Activated CD4-positive, alpha-beta T cell treated with anti-CD3 and anti-CD28 coated beads for 36 hours (primary cell): ENCODE data around the gene ARPC1B. TPM values are rescaled to one million over a fixed set of nuclear protein-coding genes. Genes with fewer than 3 reads are reported as not detected.
"Not testable (repeated sequence)": the region's sequence is repeated elsewhere in the genome, so short reads cannot be mapped to it uniquely, and the experiment has no call there.

Experiments used
- ATAC-seq: fragments of 200-7000 bp; cut with Tn5 transposase; one replicate; pipeline ENCODE4 v1.10.0; 2021; ENCODE audit warnings: mild to moderate bottlenecking, moderate library complexity
- CTCF ChIA-PET: fragments of 350-600 bp; sonication (Branson Sonifier 250); formaldehyde crosslinking; loops from one replicate; lab custom pipeline; 2021; ENCODE audit warnings: antibody characterized with exemption; lab: Charles Lee
- POLR2A ChIA-PET: fragments of 350-600 bp; sonication (Branson Sonifier 250); formaldehyde crosslinking; loops from one replicate; lab custom pipeline; 2021; ENCODE audit warnings: antibody characterized with exemption, inconsistent platforms; lab: Charles Lee
- DNase-seq: peaks from one replicate; pipeline ENCODE4 v3.0.0-alpha.2; 2020
- H3K27ac Mint-ChIP-seq: one replicate; pipeline ENCODE4 v1.8.0; 2021; ENCODE audit warnings: mixed read lengths
- H3K27me3 Mint-ChIP-seq: one replicate; pipeline ENCODE4 v1.8.0; 2021; ENCODE audit warnings: mixed read lengths
- H3K36me3 Mint-ChIP-seq: one replicate; pipeline ENCODE4 v1.8.0; 2021; ENCODE audit warnings: low read depth, mixed read lengths
- H3K4me1 Mint-ChIP-seq: one replicate; pipeline ENCODE4 v1.8.0; 2021; ENCODE audit warnings: mixed read lengths
- H3K4me3 Mint-ChIP-seq: one replicate; pipeline ENCODE4 v1.8.0; 2021; ENCODE audit warnings: mild to moderate bottlenecking, moderate library complexity, mixed read lengths
- H3K9me3 Mint-ChIP-seq: one replicate; pipeline ENCODE4 v1.8.0; 2021; ENCODE audit warnings: low read depth, mixed read lengths
- intact Hi-C, 2 experiments: fragments of 100-400 bp; cut with DNase I in 1 of 2; cut with micrococcal nuclease in 1 of 2; formaldehyde crosslinking; loops; one replicate each; pipeline versions ENCODE4 v1.14.2 to v1.15.1; 2022 to 2024; cut with DNase I, micrococcal nuclease
- total RNA-seq, 2 experiments: library from RNA; stranded (reverse); gene quantifications; one replicate each; pipeline ENCODE4 v1.2.3, GENCODE V29; 2021

ARPC1B gene
- total RNA-seq, 2 experiments from 2014 or later: 318 to 326 TPM

DNA sequence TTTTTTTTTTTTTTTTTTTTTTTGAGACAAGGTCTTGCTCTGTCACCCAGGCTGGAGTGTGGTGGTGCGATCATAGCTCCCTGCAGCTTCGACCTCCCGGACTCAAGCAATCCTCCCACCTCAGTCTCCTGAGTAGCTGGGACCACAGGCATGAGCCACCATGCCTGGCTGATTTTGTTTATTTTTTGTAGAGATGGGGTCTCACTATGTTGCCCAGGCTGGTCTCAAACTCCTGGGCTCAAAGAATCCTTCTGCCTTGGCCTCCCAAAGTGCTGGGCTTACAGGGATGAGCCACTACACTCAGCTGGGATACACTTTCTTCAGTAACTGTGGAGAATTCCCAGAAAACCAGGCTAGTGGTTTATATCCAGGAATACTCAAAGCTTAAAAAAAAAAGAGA lies 23.9 kb upstream of the ARPC1B start:
- POLR2A ChIA-PET: interaction anchor here (1.1 kb wide), 2 partner anchors 70 to 443 kb away, joined by 3 to 4 read pairs; no protein-coding TSS in a partner anchor

DNA sequence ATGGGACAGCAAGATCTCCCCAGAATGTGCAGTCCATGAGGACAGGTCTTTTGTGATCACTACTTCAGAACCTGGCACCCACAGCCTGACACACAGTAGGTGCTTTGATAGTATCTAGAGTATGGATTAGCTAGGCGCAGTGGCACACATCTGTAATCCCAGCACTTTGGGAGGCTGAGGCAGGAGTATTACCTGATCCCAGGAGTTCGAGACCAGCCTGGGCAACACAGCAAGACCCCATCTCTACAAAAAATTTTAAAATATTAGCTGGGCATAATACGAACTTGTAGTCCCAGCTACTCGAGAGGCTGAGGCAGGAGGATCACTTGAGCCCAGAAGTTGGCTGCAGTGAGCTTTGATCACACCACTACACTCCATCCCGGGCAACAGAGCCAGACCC lies 22.3 kb upstream of the ARPC1B start:
- no peaks in the 10 kb centered on the region for H3K27me3 Mint-ChIP-seq
- DNase-seq: no peak
- H3K4me3 Mint-ChIP-seq: no peak overlapping the region
- intact Hi-C loops: no loop called here
- ATAC-seq: no peak
- H3K4me1 Mint-ChIP-seq: no peaks in the 10 kb centered on the region
- ChIA-PET POLR2A (no interaction called here), CTCF (interaction anchor here (1.2 kb wide), 1 partner anchor 27 kb away, joined by 4 read pairs; no protein-coding TSS in a partner anchor)
- H3K27ac Mint-ChIP-seq: no peak overlapping the region
- H3K36me3 Mint-ChIP-seq: peaks cover 27% of the 10 kb centered on the region
- H3K9me3 Mint-ChIP-seq: no peaks in the 10 kb centered on the region

More for the DNA sequence above, 23.9 kb upstream of the ARPC1B start:
- H3K9me3 Mint-ChIP-seq, H3K27me3 Mint-ChIP-seq, H3K4me1 Mint-ChIP-seq, H3K4me3 Mint-ChIP-seq, DNase-seq, intact Hi-C loops, H3K27ac Mint-ChIP-seq, ATAC-seq: not testable (repeated sequence)
- peaks cover 28% of the 10 kb centered on the region for H3K36me3 Mint-ChIP-seq
- CTCF ChIA-PET: interaction anchor here (1.5 kb wide), 1 partner anchor 15 kb away, joined by 4 read pairs; no protein-coding TSS in a partner anchor

DNA sequence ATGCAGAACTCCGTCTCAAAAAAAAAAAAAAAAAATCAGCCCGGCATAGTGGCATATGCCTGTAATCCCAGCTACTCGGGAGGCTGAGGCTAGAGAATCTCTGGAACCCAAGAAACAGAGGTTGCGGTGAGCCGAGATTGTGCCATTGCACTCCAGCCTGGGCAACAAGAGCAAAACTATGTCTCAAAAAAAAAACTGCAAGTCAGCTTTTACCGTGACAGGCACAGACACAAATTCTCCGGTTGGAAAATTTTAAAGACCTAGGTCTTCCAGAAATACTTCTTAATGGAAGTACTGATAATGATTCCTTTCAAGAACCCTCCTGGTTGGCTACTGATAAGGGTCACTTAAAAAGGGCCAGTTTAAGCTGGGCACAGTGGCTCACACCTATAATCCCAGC lies 19.4 kb upstream of the ARPC1B start:
- Mint-ChIP-seq H3K27ac (no peak overlapping the region), H3K36me3 (peaks cover 34% of the 10 kb centered on the region), H3K4me3 (no peak overlapping the region), H3K9me3 (no peaks in the 10 kb centered on the region), H3K4me1 (no peaks in the 10 kb centered on the region), H3K27me3 (no peaks in the 10 kb centered on the region)
- intact Hi-C loops: no loop called here
- POLR2A ChIA-PET: interaction anchor here (0.7 kb wide), 1 partner anchor 7 kb away, joined by 3 read pairs; no protein-coding TSS in a partner anchor
- no peak for DNase-seq
- CTCF ChIA-PET: interaction anchor here (0.6 to 0.7 kb wide), 2 partner anchors 19 to 31 kb away, joined by 3 read pairs; no protein-coding TSS in a partner anchor
- ATAC-seq: no peak

- H3K4me3 Mint-ChIP-seq: no peak overlapping the region
- H3K36me3 Mint-ChIP-seq: peaks cover 40% of the 10 kb centered on the region
- ChIA-PET CTCF (interaction anchor here (0.6 kb wide), 1 partner anchor 89 kb away, joined by 3 read pairs; no protein-coding TSS in a partner anchor), POLR2A (no interaction called here)
- no peaks in the 10 kb centered on the region for H3K27me3 Mint-ChIP-seq
- no peaks in the 10 kb centered on the region for H3K9me3 Mint-ChIP-seq
- H3K27ac Mint-ChIP-seq: no peak overlapping the region
- intact Hi-C loops: no loop called here
- DNase-seq (no peak), ATAC-seq (no peak)
- H3K4me1 Mint-ChIP-seq: no peaks in the 10 kb centered on the region
These were observed 16.6 kb upstream of the ARPC1B start for GRCh38 chr7:99357701-99358490.

DNA sequence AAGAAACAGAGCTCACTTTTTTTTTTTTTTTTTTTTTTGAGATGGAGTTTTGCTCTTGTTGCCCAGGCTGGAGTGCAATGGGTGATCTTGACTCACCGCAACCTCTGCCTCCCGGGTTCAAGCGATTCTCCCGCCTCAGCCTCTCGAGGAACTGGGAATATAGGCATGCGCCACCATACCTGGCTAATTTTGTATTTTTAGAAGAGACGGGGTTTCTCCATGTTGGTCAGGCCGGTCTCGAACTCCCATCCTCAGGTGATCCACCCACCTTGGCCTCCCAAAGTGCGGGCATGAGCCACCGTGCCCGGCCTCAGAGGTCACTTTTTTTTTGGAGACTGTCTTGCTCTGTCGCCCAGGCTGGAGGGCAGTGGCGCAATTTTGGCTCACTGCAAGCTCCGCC lies 16.0 kb upstream of the ARPC1B start:
- H3K36me3 Mint-ChIP-seq: peaks cover 42% of the 10 kb centered on the region
- H3K27ac Mint-ChIP-seq: not testable (repeated sequence)

DNA sequence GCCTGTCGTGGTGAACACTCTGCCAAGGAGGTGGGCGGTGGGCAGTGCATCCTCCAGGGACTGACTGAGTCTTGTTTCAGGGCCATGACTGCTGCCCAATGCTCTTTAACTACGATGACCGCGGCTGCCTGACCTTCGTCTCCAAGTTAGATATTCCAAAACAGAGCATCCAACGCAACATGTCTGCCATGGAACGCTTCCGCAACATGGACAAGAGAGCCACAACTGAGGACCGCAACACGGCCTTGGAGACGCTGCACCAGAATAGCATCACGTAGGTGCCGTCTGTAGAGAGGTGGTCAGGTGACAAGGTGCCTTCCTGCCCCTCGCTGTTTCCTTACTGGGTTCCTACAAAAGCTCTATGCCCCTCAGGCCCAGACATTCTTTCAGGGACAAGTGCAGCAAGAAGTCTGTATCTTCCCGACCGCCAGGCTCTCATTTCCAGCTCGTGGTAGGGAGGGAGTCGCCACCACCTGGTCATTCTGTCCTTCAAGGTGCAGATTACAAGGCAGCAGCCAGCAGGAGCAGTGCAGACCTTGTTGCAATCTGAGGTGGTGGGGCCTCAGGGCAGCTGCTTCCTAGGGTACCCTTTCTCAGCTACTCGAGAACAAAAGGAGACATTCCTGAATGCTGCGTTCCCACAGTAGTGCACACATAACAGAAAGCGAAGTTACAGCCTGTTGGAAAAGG lies 14.9 kb upstream of the ARPC1B start:
- Mint-ChIP-seq H3K27ac (no peak overlapping the region), H3K4me1 (no peaks in the 10 kb centered on the region), H3K4me3 (no peak overlapping the region), H3K27me3 (no peaks in the 10 kb centered on the region), H3K9me3 (no peaks in the 10 kb centered on the region), H3K36me3 (peaks cover 41% of the 10 kb centered on the region)
- POLR2A ChIA-PET: no interaction called here
- DNase-seq: no peak
- intact Hi-C loops: no loop called here
- ATAC-seq: no peak
- CTCF ChIA-PET: interaction anchor here (0.6 to 0.8 kb wide), 3 partner anchors 9 to 56 kb away, joined by 3 to 5 read pairs (median 3); no protein-coding TSS in a partner anchor

More for the DNA sequence above, 16.0 kb upstream of the ARPC1B start:
- DNase-seq, intact Hi-C loops, CTCF ChIA-PET, H3K27me3 Mint-ChIP-seq, H3K4me3 Mint-ChIP-seq, POLR2A ChIA-PET, H3K9me3 Mint-ChIP-seq, ATAC-seq, H3K4me1 Mint-ChIP-seq: not testable (repeated sequence)

DNA sequence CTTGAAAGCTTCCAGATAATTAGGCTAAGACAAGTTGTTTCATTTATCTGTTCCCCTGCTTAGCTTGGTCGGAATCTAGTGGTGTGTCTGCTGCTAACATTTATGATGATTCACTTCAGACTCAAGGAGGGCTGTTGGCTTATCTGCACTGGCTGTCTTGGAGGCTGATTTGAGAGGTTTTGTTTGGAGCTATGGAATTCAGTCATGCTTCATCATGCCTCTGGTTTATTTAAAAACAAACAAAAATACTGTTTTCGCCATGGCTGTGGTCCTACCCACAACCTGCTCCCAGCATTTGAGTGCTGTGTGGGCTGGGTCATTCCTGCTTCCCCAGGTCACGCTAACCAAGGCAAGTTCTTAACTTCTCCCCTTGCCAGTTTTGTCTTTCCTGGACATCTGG lies 11.7 kb upstream of the ARPC1B start:
- Mint-ChIP-seq H3K36me3 (peaks cover 47% of the 10 kb centered on the region), H3K27ac (no peak overlapping the region), H3K9me3 (no peaks in the 10 kb centered on the region), H3K4me3 (no peak overlapping the region), H3K4me1 (no peaks in the 10 kb centered on the region), H3K27me3 (no peaks in the 10 kb centered on the region)
- CTCF ChIA-PET: no interaction called here
- ATAC-seq: no peak
- no peak for DNase-seq
- intact Hi-C loops: no loop called here
- POLR2A ChIA-PET: interaction anchor here (0.6 to 0.8 kb wide), 2 partner anchors 86 to 88 kb away, joined by 3 to 16 read pairs; no protein-coding TSS in a partner anchor

GRCh38 chr7:99363286-99363685 lies 11.2 kb upstream of the ARPC1B start:
- intact Hi-C loops: no loop called here
- Mint-ChIP-seq H3K4me3 (no peak overlapping the region), H3K4me1 (no peaks in the 10 kb centered on the region), H3K9me3 (no peaks in the 10 kb centered on the region), H3K36me3 (peaks cover 43% of the 10 kb centered on the region), H3K27me3 (no peaks in the 10 kb centered on the region), H3K27ac (no peak overlapping the region)
- POLR2A ChIA-PET: interaction anchor here (0.6 to 0.8 kb wide), 3 partner anchors 86 to 432 kb away, joined by 3 to 16 read pairs (median 5); no protein-coding TSS in a partner anchor
- no peak for ATAC-seq
- DNase-seq: no peak
- CTCF ChIA-PET: no interaction called here

DNA sequence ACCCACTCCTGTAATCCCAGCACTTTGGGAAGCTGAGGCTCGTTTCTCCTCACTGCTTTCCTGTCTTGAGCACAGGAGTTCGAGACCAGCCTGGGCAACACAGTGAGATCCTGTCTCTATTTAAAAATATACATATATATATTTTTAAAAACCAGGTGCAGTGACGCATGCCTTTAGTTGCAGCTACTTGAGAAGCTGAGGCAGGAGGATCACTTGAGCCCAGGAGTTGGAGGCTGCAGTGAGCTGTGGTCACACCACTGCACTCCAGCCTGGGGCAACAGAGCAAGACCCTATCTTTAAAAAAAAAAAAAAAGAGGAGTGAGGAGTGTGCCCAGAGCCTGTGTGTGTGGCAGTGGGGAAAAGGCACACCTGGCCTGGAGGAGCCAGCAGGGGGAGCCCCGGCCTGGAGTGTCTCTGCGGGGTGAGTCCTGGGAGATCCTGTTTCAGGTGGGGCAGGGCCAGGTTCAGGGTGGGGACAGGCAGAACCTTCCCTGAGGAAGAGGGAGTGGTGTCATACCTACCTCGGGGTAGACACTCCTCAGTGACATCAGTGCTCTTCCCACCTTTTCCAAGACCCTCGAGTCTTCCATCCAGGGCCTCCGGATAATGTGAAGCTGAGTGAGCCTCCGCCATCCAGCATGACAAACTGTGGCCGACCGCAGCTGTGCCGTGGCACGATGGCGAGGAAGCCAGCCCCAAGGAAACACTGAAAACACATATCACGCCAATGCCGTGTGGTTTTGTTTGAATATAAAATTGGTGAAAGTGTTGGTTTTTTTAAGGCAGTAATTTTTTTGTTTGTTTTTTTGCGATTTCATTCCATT lies 9.0 kb upstream of the ARPC1B start:
- CTCF ChIA-PET: interaction anchor here (0.8 to 1.4 kb wide), 5 partner anchors 12 to 50 kb away, joined by 3 to 6 read pairs (median 4); no protein-coding TSS in a partner anchor
- ATAC-seq: peak; percentile 93

GRCh38 chr7:99366646-99367045 lies 7.9 kb upstream of the ARPC1B start:
- H3K36me3 Mint-ChIP-seq: peaks cover 31% of the 10 kb centered on the region
- ATAC-seq: no peak
- H3K4me1 Mint-ChIP-seq: no peaks in the 10 kb centered on the region
- DNase-seq: no peak
- H3K27me3 Mint-ChIP-seq: no peaks in the 10 kb centered on the region
- no peak overlapping the region for H3K27ac Mint-ChIP-seq
- H3K9me3 Mint-ChIP-seq: no peaks in the 10 kb centered on the region
- intact Hi-C loops: no loop called here
- no peak overlapping the region for H3K4me3 Mint-ChIP-seq
- ChIA-PET CTCF (interaction anchor here (0.8 kb wide), 1 partner anchor 41 kb away, joined by 3 read pairs; no protein-coding TSS in a partner anchor), POLR2A (no interaction called here)

More for the DNA sequence above, 9.0 kb upstream of the ARPC1B start:
- DNase-seq: peak; percentile 75
- Mint-ChIP-seq H3K27me3 (no peaks in the 10 kb centered on the region), H3K36me3 (peaks cover 39% of the 10 kb centered on the region), H3K9me3 (no peaks in the 10 kb centered on the region), H3K27ac (no peak overlapping the region), H3K4me1 (no peaks in the 10 kb centered on the region), H3K4me3 (no peak overlapping the region)
- intact Hi-C loops: loop anchor here in 1 of 2 experiments (1.0 kb wide), 1 partner anchor 22 kb away; no protein-coding TSS in a partner anchor
- POLR2A ChIA-PET: interaction anchor here (0.5 kb wide), 1 partner anchor 769 kb away, joined by 4 read pairs; no protein-coding TSS in a partner anchor
